Measurements from ENCODE around the gene ATP2B2. TPM values are rescaled to one million over a fixed set of nuclear protein-coding genes. Genes with fewer than 3 reads are reported as not detected.

Gene ATP2B2
- polyA plus RNA-seq, 5 donors: 0.03 to 0.24 (median 0.13) TPM; not detected in 1

GRCh38 chr3:10530241-10530640, 24.9 kb upstream of the ATP2B2 start:
- DNase-seq: no peak

GRCh38 chr3:10529809-10530208, 24.4 kb upstream of the ATP2B2 start:
- no peak for DNase-seq

GRCh38 chr3:10528046-10528445, 22.7 kb upstream of the ATP2B2 start:
- DNase-seq: no peak

GRCh38 chr3:10527295-10528001, 22.1 kb upstream of the ATP2B2 start:
- no peak for DNase-seq

- DNase-seq: no peak
These were observed 21.0 kb upstream of the ATP2B2 start for GRCh38 chr3:10526366-10526765.

GRCh38 chr3:10524799-10525301, 19.5 kb upstream of the ATP2B2 start:
- DNase-seq: no peak

- no peak for DNase-seq
These were observed 18.9 kb upstream of the ATP2B2 start for GRCh38 chr3:10524270-10524669.

- DNase-seq: no peak
These were observed 18.2 kb upstream of the ATP2B2 start for GRCh38 chr3:10523561-10523960.

- DNase-seq: no peak
These were observed 17.4 kb upstream of the ATP2B2 start for GRCh38 chr3:10522646-10523303.

GRCh38 chr3:10521772-10522441, 16.5 kb upstream of the ATP2B2 start:
- DNase-seq: no peak

- no peak for DNase-seq
These were observed 14.7 kb upstream of the ATP2B2 start for GRCh38 chr3:10520072-10520471.

- no peak for DNase-seq
These were observed 13.8 kb upstream of the ATP2B2 start for GRCh38 chr3:10519236-10519635.

GRCh38 chr3:10518506-10519150, 13.2 kb upstream of the ATP2B2 start:
- no peak for DNase-seq

- no peak for DNase-seq
These were observed 12.2 kb upstream of the ATP2B2 start for GRCh38 chr3:10517627-10518026.

GRCh38 chr3:10516544-10517452, 11.4 kb upstream of the ATP2B2 start:
- DNase-seq: no peak

GRCh38 chr3:10515884-10516495, 10.6 kb upstream of the ATP2B2 start:
- DNase-seq: no peak

GRCh38 chr3:10515396-10515795, 10.0 kb upstream of the ATP2B2 start:
- no peak for DNase-seq

- no peak for DNase-seq
These were observed 9.2 kb upstream of the ATP2B2 start for GRCh38 chr3:10514407-10515069.

GRCh38 chr3:10513306-10513705, 7.9 kb upstream of the ATP2B2 start:
- no peak for DNase-seq

- no peak for DNase-seq
These were observed 7.3 kb upstream of the ATP2B2 start for GRCh38 chr3:10512687-10513086.
